ENCODE measurements around the gene CERS1.

CERS1 gene

DNA sequence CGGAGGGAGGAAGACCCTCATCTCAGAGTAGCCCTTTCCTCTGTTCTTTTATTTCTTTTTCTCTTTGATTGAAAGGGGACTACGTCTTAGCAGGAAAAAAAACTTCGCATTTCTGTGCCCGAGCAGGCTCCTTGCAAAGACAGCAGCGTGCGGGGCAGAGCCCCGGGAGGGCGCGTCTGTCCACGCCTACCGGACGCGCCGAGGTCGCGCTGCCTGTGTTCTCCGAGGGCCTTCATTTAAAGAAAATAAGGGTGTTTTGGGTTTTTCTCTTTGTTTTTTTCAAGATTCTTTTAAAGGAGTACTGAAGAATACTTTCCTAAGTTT, 29.2 kb downstream of the CERS1 start:
- TF ChIP-seq, protein P1, sequence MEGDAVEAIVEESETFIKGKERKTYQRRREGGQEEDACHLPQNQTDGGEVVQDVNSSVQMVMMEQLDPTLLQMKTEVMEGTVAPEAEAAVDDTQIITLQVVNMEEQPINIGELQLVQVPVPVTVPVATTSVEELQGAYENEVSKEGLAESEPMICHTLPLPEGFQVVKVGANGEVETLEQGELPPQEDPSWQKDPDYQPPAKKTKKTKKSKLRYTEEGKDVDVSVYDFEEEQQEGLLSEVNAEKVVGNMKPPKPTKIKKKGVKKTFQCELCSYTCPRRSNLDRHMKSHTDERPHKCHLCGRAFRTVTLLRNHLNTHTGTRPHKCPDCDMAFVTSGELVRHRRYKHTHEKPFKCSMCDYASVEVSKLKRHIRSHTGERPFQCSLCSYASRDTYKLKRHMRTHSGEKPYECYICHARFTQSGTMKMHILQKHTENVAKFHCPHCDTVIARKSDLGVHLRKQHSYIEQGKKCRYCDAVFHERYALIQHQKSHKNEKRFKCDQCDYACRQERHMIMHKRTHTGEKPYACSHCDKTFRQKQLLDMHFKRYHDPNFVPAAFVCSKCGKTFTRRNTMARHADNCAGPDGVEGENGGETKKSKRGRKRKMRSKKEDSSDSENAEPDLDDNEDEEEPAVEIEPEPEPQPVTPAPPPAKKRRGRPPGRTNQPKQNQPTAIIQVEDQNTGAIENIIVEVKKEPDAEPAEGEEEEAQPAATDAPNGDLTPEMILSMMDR (IDR thresholded peaks at IDR 0.05; ENCODE audit: borderline replicate concordance, control extremely low read depth, extremely low read depth, insufficient read depth, missing control alignments): no peak
- in situ Hi-C loops (cut with MboI; ENCODE audit: low sequenced_read_pairs, unreplicated experiment): no loop called here
- no peak for DNase-seq (ENCODE audit: low spot score)

DNA sequence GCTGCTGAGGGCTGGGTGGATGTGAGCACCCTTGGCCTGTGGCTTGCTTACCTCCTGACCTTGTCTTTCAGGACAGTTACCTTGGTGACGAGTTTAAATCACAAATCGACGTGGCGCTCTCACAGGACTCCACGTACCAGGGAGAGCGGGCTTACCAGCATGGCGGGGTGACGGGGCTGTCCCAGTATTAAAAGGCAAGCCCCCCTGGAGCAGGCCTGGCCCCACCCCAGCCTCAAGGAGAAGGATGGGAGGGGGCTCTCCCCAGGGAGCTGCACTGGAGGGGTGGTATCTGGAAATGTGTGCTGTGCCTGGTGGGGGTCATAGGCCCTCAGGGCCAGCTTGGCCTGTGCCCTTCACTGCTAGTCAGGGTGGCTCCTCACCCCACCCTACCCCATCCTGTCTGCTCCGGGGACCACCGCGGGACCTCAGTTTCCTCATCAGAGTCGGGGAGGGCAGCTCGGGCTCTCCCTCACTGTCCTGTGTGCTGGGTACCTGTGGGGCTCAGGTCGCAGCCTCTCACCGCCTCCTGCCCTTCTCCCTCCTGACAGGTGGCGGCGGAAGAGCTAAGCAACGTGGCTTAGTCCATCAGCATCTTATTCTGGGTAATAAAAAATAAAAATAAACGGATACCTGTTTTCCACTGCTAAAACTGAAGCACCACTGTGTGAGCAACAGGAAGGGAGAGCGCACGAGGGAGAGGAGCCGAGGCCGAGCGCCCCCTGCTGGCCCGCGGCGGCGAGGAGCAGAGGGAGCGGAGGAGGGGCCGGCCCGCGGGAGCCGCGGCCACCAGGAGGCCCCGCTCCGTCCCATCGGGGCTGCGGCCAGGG, 29.8 kb downstream of the CERS1 start:
- in situ Hi-C loops (cut with MboI; ENCODE audit: low sequenced_read_pairs, unreplicated experiment): no loop called here
- peak; percentile 95 for DNase-seq (ENCODE audit: low spot score)
- TF ChIP-seq, protein P1 (IDR thresholded peaks at IDR 0.05; ENCODE audit: borderline replicate concordance, control extremely low read depth, extremely low read depth, insufficient read depth, missing control alignments): peak; percentile 96

- in situ Hi-C loops (cut with MboI; ENCODE audit: low sequenced_read_pairs, unreplicated experiment): no loop called here
- TF ChIP-seq, protein P1 (IDR thresholded peaks at IDR 0.05; ENCODE audit: borderline replicate concordance, control extremely low read depth, extremely low read depth, insufficient read depth, missing control alignments): no peak
- no peak for DNase-seq (ENCODE audit: low spot score)
Measured at GRCh38 chr19:18865106-18865972, 30.6 kb downstream of the CERS1 start.

DNA sequence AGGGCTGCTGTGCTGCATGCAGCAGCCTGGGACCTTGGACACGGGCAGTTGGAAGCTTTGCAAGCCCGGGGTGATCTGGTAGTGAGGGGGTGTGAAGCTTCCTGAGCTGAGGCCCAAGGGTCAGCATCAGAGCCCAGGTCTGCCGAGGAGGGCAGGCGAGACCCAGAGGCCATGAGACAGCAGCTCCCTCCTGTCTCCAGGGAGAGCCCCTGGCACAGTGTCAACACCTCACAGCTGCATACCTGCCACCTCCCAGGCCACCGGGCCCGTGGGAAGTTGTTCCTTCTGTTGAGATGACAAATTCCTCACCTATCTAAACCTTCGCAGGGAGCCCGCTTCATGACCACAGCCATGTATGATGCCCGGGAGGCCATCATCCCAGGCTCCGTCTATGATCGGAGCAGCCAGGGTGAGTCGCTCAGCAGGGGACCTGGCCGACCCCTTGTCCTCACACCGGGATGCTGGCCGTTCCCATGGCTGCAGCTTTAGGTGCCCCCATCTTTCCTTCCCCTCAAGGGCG, 32.1 kb downstream of the CERS1 start:
- in situ Hi-C loops (cut with MboI; ENCODE audit: low sequenced_read_pairs, unreplicated experiment): no loop called here
- TF ChIP-seq, protein P1 (IDR thresholded peaks at IDR 0.05; ENCODE audit: borderline replicate concordance, control extremely low read depth, extremely low read depth, insufficient read depth, missing control alignments): no peak
- DNase-seq (ENCODE audit: low spot score): no peak

DNA sequence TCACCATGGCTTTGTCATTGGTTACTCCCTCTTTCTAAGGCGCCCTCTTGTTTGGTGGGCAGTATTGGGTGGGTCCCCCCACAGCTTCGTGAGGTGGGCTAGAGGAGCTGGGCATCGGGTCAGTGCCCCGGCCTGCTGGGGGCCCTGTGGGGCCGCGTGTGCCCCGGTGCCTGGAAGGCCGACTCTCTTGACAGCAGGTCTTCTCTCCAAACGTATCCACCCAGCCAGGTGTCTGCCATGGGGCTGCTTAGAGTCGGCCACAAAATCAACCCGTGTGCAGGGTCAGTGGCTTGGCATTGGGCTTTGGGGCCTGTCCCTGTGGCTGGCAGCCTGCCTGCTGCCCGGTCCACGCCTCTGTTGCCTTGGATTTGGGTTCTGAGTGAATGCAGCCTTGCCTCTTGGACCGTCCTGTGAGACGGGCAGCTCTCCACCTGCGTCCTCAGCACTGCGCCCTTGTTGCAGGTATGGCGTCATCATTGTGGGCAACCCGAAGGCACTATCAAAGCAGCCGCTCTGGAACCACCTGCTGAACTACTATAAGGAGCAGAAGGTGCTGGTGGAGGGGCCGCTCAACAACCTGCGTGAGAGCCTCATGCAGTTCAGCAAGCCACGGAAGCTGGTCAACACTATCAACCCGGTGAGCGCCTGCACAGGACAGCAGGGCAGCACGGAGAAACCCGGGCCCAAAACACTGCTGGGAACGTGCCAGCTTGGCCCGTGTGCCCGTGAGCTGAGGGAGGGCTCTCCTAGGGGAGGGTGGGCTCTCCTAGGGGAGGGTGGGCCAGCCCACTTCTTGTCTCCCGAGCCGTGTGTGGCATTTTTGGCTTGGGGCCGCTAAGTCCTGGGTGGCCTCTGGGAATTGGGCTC, 32.7 kb downstream of the CERS1 start:
- in situ Hi-C loops (cut with MboI; ENCODE audit: low sequenced_read_pairs, unreplicated experiment): no loop called here
- no peak for DNase-seq (ENCODE audit: low spot score)
- TF ChIP-seq, protein P1 (IDR thresholded peaks at IDR 0.05; ENCODE audit: borderline replicate concordance, control extremely low read depth, extremely low read depth, insufficient read depth, missing control alignments): no peak

DNA sequence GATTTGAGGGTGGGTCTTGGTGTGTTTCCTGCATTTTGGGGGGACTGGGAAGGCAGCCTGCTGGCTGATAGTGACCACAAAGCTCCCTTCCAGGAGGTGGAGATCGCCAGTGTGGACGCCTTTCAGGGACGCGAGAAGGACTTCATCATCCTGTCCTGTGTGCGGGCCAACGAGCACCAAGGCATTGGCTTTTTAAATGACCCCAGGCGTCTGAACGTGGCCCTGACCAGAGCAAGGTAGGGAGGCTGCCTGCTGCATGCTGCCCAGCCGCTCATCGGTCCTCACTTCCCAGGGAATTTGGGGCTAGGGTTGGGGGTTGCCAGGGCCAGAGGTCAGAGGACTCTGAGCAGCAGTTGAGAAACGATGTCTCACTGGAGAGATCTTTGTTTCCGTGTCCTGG, 34.0 kb downstream of the CERS1 start:
- in situ Hi-C loops (cut with MboI; ENCODE audit: low sequenced_read_pairs, unreplicated experiment): no loop called here
- DNase-seq (ENCODE audit: low spot score): no peak
- TF ChIP-seq, protein P1 (IDR thresholded peaks at IDR 0.05; ENCODE audit: borderline replicate concordance, control extremely low read depth, extremely low read depth, insufficient read depth, missing control alignments): no peak
